HG03064 (cell line): ENCODE results near the gene DISP3.
"Not testable (repeated sequence)": the region's sequence is repeated elsewhere in the genome, so short reads cannot be mapped to it uniquely, and the experiment has no call there.

Experiments
- ATAC-seq: cut with Tn5 transposase; IDR thresholded peaks from one replicate; pipeline ENCODE4 v1.9.1; 2021; ENCODE audit warnings: low read depth; ENCODE audit not compliant: unreplicated experiment

The DISP3 gene

DNA sequence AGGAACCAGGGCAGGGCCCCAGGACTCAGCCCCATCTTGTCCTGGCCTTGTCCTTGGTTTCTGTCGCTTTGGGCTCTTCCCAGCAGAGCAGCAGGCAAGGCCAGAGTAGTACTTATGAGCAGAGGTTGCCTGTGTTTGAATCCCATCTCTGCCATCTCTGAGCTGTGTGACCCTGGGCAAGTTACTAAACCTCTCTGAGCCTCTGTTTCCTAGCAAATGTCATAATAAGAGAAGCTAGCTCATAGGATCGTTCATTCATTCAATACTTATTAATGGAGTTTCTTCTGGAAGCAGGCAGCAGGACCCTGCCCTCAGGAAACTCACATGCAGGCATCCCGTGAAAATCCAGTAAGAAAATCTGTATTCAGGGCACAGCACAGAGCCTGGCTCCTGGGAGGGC is 91.0 kb downstream of the DISP3 start:
- ATAC-seq, result no peak

DNA sequence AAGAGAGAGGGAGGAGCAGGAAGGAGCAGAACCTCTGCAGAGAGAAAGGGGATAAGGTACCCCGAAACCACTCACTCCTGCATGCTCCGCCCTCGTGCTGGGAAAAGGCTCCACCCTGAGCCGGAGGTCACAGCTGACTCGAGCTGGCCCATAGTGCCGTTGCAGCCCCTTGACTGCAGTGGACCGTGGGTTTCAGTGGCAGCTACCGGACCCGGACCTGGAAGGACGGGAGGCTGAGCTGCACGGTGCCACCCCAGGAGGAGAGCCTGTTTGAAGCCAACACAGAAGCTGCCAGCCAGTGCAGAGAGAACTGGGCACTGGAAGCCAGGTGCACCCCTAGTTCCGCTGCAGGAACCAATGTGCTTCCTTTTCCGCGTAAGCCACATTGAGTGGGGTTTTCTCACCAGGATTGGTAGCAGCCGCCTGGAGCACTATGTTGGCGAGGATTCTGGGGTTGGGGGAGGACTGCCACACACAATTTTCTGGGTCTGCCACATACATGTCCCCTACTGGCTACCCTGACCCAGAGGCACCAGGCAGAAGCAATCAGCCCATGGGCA is 91.9 kb downstream of the DISP3 start:
- ATAC-seq, result no peak

DNA sequence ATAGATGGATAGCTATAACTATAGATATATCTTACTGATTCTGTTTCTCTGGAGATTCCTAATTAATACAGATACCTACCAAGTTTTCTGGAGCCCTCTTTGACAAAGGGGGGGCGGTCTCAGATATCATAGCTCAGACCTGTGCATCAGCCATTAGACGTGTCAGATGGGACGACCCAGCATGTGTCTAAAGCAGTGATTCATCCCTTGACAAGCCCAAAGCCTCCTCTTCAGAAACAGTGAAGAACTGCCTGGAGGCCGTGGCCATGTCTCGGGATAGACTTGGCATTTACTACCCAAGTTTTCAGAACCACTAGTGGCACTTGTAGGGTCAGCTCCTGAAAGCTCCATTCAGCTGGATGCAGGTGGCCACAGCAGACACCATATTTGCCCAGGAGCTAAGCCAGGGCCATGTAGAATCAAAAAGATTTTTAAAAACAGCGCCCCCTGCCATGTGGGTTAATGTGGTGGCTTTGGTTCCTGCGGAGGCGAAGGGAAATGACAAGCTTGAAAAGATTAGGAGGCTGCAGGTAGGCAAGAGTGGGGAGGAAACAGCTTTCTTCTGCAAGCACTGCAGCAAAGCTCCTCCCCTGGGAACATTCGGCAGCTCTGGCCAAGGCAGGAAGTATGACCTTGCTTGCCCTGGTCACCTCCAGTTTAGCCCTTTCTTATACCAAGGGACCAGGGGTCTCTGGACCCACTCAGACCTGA is 93.1 kb downstream of the DISP3 start:
- ATAC-seq, result no peak

DNA sequence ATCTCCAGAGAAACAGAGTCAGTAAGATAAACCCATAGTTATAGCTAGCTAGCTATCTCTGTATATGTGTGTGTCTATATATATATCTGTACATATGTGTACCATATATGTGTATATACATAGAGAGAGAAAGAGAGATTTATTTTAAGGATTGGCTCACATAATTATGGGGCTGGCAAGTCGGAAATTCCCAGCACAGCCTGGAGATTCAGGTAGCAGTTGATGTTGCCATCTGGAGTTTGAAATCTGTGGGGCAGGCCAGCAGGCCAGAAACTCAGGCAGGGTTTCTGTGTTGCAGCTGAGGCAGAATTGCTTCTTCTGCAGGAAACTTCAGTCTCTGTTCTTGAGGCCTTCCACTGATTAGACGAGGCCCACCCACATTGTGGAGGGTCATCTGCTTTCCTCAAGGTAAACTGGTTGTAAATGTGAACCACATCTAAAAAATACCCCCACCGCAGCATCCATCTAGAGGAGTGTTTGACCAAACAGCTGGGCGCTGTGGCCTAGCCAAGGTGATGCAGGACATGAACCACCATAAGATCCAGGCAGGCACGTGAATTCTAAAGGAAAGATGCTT is 94.2 kb downstream of the DISP3 start:
- ATAC-seq, result no peak

DNA sequence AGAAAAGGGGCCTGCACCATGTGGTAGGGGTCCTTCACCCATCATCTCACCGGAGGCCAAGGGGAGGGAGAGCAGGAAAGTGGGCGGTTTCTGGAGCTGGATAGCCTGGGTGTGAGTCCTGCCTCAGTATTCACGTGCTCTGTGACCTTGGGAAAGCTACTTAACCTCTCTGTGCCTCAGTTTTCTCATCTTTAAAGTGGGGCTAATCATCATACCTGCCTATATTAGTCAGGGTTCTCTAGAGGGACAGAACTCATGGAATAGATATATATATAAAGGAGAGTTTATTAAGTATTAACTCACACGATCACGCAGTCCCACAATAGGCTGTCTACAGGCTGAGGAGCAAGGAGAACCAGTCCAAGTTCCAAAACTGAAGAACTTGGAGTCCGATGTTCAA is 96.6 kb downstream of the DISP3 start:
- ATAC-seq, result no peak

DNA sequence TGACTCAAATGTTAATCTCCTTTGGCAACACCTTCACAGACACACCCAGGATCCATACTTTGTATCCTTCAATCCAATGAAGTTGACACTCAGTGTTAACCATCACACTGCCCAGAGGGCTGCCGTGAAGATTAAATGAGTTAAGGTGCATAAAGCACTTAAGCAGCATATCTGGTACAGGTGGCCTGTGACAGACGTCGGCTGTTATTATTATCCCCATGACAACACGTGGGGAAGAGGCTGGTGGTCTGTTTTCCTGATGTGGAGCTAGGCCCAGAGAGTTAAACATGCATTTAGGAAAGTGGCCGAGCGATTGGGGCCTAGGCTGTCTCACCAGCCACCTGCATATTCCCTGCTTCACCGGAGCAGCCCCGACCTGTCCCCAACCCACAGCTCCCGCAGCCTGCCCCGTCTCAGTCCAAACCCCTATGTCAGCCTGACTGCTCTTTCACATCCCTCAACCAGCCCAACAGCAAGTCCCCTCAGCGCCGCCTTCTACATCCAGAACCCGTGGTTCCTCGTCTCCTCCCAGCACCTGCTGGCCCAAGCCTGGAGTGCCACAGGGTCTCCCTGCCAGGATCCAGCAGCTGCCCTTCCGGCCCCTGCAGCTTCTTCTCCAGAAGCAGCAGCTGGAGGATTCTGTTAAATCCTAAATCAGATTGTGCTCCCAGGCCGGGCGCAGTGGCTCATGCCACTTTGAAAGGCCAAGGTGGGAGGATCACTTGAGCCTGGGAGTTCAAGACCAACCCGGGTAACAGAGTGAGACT is 97.3 kb downstream of the DISP3 start:
- ATAC-seq, result no peak

DNA sequence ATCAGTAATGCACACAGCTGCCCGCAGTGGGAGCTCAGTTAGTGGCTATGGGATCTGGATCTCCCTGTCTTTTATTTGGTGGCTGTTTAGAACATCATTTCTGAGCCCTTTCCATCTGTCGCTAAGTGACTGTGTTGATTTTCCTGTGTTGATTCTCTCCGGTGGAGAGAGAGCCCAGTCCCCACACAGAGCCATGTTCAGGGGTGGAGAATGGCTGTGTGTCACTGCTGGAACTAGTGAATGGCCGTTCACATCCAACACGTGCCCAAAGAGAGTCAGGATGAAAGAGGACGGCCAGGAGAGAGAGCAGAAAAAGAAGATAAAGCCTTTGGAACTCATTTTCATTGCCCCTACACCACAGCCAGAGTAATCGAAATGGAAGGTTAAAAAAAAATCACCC is 99.0 kb downstream of the DISP3 start:
- ATAC-seq, result no peak

DNA sequence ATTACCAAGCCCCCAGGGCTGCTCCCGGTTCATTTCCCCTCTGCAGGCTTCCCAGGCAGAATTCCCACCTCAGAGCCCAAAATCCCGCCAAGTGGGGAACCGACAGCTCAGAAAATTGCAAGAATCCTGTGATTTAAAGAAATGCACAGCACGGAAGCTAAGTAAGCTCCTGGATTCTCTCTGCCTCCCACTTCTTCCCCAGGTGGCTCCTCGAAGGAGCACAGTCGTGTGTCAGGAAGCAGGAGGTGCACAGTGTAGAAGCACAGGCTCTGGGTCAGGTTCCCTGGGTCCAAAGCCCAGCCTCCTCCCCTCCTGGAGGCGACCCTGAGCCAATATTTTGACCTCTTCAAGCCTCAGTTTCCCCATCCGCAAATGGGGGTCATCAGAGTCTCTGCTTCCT is 100.6 kb downstream of the DISP3 start:
- ATAC-seq, result no peak

DNA sequence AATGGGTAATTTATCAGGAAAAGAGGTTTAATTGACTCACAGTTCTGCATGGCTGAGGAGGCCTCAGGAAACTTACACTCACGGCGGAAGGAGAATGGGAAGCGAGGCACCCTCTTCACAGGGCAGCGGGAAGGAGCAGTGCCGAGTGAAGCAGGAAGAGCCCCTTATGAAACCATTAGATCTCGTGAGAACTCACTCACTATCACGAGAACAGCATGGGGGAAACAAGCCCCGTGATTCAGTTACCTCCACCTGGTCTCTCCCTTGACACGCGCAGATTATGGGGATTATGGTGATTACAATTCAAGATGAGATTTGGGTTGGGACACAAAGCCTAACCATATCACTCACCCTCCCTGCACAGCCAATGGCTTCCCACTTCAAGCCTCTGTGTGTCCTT is 101.1 kb downstream of the DISP3 start:
- not testable (repeated sequence) for ATAC-seq

DNA sequence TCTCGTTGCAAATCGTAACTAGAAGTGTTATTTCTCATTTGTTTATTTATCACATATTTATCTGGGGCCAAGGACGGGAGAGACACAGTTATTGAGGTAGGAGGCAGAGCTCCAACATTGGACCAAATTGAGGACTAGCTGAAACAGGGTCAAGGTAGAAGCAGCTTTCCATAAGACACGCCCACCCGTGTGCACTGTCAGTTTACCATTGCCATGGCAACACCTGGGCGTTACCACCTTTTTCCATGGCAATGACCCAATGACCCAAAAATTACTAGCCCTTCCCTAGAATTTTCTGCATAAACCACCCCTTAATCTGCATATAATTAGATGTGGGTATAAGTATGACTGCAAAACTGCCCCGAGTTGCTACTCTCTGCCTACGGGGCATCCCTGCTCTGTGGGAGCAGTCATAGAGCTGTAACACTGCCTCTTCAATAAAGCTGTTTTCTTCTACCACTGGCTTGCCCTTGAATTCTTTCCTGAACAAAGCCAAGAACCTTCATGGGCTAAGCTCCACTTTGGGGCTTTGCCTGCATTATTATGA is 102.6 kb downstream of the DISP3 start:
- no peak for ATAC-seq

DNA sequence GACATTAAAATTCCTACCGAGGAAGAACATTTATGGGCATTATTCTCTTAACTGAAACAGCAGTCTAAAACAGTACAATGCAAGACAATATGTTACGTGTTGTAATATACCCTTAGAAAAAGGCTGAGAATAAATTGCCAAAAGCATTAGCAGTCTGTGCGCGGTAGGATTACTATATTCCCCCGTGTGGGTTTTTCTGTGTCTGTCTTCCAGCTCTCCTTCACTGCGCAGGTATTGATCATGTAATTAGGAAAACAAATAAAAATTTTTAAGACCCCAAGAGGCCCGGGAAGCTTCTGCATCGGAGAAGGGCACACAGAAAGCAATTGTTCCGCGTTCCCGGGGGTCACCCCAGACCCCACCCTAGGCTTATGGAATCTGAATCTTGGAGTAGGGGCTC is 106.4 kb downstream of the DISP3 start:
- no peak for ATAC-seq
